WTC11 (cell line): ENCODE measurements around the gene SLC15A4. TPM values are rescaled to one million over a fixed set of nuclear protein-coding genes. Genes with fewer than 3 reads are reported as not detected.
"Not testable (repeated sequence)": the region's sequence is repeated elsewhere in the genome, so short reads cannot be mapped to it uniquely, and the experiment has no call there.

ENCODE experiments used
- ATAC-seq: fragments of 200-7000 bp; cut with Tn5 transposase; 2 replicates; pipeline ENCODE4 v1.10.0; 2021; ENCODE audit warnings: mild to moderate bottlenecking, moderate library complexity
- CTCF ChIA-PET: fragments of 300-600 bp; sonication (Branson Sonifier 250); formaldehyde crosslinking; loops from one replicate; lab custom pipeline; 2021; ENCODE audit warnings: antibody characterized with exemption; lab: Charles Lee
- POLR2A ChIA-PET: fragments of 350-600 bp; sonication (Branson Sonifier 250); formaldehyde crosslinking; loops from one replicate; lab custom pipeline; 2021; ENCODE audit warnings: antibody characterized with exemption; lab: Charles Lee
- DNase-seq: peaks from one replicate; pipeline ENCODE4 v3.0.0; 2021; ENCODE audit warnings: low spot score
- H3K27ac Mint-ChIP-seq: 2 replicates; pipeline ENCODE4 v1.8.0; 2021; ENCODE audit warnings: mixed read lengths
- H3K27me3 Mint-ChIP-seq: 2 replicates; pipeline ENCODE4 v1.8.0; 2021; ENCODE audit warnings: low read depth, mild to moderate bottlenecking, moderate library complexity, mixed read lengths
- H3K36me3 Mint-ChIP-seq: 2 replicates; pipeline ENCODE4 v1.8.0; 2021; ENCODE audit warnings: mixed read lengths
- H3K4me1 Mint-ChIP-seq: 2 replicates; pipeline ENCODE4 v1.8.0; 2022; ENCODE audit warnings: mixed read lengths
- H3K4me3 Mint-ChIP-seq: 2 replicates; pipeline ENCODE4 v1.8.0; 2021; ENCODE audit warnings: mild to moderate bottlenecking, moderate library complexity, mixed read lengths
- H3K9me3 Mint-ChIP-seq: 2 replicates; pipeline ENCODE4 v1.8.0; 2021; ENCODE audit warnings: mixed read lengths
- FOXK1 ChIP-seq: sonication (generic); formaldehyde crosslinking; IDR thresholded peaks from 2 replicates; pipeline ENCODE4 v1.8.0; 2022; ENCODE audit warnings: mild to moderate bottlenecking, moderate library complexity, missing genetic modification reagents
- NFATC4 ChIP-seq: fragments of 250-450 bp; sonication (Bioruptor Pico); IDR thresholded peaks from 2 replicates; pipeline ENCODE4 v1.9.0; 2021; ENCODE audit warnings: mild to moderate bottlenecking
- NR1H2 ChIP-seq: sonication (generic); formaldehyde crosslinking; IDR thresholded peaks from 2 replicates; pipeline ENCODE4 v1.9.0; 2021; ENCODE audit warnings: mild to moderate bottlenecking, moderate library complexity, missing genetic modification reagents
- PRRX2 ChIP-seq: fragments of 250-450 bp; sonication (Bioruptor Pico); IDR thresholded peaks from 2 replicates; pipeline ENCODE4 v1.8.0; 2021; ENCODE audit warnings: mild to moderate bottlenecking
- TCF7 ChIP-seq: sonication (generic); formaldehyde crosslinking; IDR thresholded peaks from 2 replicates; pipeline ENCODE4 v1.8.0; 2022; ENCODE audit warnings: mild to moderate bottlenecking, low read depth, missing genetic modification reagents, moderate library complexity
- ZNF138 ChIP-seq: sonication (generic); formaldehyde crosslinking; conservative IDR thresholded peaks from 2 replicates; pipeline ENCODE4 v1.8.1; 2022; ENCODE audit warnings: mild to moderate bottlenecking, moderate library complexity, missing genetic modification reagents
- ZNF416 ChIP-seq: fragments of 250-450 bp; sonication (Bioruptor Pico); IDR thresholded peaks from 2 replicates; pipeline ENCODE4 v1.9.0; 2021; ENCODE audit warnings: mild to moderate bottlenecking, inconsistent platforms
- total RNA-seq: library from RNA; stranded (reverse); gene quantifications from 3 replicates; pipeline ENCODE4 v1.2.3, GENCODE V29; 2021
- TF ChIP-seq, protein P1 (sequence below): sonication (generic); formaldehyde crosslinking; IDR thresholded peaks from 2 replicates; pipeline ENCODE4 v1.8.0; 2023; ENCODE audit warnings: missing genetic modification reagents, mild to moderate bottlenecking, borderline replicate concordance
- TF ChIP-seq, protein P2 (sequence below): sonication (generic); formaldehyde crosslinking; IDR thresholded peaks from 2 replicates; pipeline ENCODE4 v1.8.1; 2022; ENCODE audit warnings: mild to moderate bottlenecking, missing genetic modification reagents, moderate library complexity, borderline replicate concordance
- TF ChIP-seq, protein P3 (sequence below): sonication (generic); formaldehyde crosslinking; IDR thresholded peaks from 2 replicates; pipeline ENCODE4 v1.8.1; 2023; ENCODE audit warnings: mild to moderate bottlenecking, missing genetic modification reagents
- TF ChIP-seq, protein P4 (sequence below): sonication (generic); formaldehyde crosslinking; IDR thresholded peaks from 2 replicates; pipeline ENCODE4 v1.8.1; 2023; ENCODE audit warnings: mild to moderate bottlenecking, missing genetic modification reagents, borderline replicate concordance

The SLC15A4 gene
- total RNA-seq, 1 experiment from 2014 or later = 6.4 TPM

DNA sequence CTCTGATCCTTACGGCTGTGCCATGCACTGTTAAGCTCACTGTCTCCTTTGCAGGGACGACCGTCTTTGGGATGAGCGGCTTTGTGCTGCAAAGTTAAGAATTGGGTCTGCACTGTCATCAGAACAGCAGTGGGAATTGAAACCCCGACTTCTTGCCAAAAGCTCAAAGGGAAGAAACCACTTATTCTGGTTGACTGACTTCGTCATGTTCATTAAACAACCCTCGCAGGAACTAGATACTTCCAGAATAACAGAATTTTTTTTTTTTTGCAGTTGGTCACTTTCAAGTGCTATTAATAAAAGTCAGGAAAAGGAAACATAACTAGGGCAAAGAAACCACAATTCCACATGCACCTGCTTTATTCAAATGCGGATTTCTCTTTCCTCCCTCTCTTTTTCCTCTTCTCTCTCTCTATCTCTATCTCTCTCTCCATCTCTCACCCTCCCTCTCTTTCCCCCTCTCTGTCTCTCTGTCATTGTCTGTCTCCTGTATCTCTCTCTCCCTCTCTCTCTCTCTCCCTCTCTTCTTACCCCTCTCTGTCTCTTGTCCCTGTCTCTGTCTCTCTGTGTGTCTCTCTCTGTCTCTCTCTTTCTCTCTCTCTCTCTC lies 17.2 kb upstream of the SLC15A4 start (continued):
- TF ChIP-seq, protein P1, sequence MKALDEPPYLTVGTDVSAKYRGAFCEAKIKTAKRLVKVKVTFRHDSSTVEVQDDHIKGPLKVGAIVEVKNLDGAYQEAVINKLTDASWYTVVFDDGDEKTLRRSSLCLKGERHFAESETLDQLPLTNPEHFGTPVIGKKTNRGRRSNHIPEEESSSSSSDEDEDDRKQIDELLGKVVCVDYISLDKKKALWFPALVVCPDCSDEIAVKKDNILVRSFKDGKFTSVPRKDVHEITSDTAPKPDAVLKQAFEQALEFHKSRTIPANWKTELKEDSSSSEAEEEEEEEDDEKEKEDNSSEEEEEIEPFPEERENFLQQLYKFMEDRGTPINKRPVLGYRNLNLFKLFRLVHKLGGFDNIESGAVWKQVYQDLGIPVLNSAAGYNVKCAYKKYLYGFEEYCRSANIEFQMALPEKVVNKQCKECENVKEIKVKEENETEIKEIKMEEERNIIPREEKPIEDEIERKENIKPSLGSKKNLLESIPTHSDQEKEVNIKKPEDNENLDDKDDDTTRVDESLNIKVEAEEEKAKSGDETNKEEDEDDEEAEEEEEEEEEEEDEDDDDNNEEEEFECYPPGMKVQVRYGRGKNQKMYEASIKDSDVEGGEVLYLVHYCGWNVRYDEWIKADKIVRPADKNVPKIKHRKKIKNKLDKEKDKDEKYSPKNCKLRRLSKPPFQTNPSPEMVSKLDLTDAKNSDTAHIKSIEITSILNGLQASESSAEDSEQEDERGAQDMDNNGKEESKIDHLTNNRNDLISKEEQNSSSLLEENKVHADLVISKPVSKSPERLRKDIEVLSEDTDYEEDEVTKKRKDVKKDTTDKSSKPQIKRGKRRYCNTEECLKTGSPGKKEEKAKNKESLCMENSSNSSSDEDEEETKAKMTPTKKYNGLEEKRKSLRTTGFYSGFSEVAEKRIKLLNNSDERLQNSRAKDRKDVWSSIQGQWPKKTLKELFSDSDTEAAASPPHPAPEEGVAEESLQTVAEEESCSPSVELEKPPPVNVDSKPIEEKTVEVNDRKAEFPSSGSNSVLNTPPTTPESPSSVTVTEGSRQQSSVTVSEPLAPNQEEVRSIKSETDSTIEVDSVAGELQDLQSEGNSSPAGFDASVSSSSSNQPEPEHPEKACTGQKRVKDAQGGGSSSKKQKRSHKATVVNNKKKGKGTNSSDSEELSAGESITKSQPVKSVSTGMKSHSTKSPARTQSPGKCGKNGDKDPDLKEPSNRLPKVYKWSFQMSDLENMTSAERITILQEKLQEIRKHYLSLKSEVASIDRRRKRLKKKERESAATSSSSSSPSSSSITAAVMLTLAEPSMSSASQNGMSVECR (CRISPR knock-in tag) = no peak
- no peak for TF ChIP-seq FOXK1

DNA sequence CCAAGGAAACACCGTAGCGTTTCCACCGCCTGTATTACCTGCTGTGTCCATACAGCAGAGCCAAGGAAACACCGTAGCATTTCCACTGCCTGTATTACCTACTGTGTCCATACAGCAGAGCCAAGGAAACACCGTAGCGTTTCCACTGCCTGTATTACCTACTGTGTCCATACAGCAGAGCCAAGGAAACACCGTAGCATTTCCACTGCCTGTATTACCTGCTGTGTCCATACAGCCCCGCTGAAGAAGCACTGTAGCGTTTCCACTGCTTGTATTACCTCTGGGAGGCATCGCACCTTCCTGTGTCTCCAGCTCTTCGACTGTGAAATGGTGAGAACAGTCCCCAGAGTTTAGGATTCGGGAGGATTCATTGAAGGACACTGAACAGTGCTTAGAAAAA lies 16.1 kb upstream of the SLC15A4 start:
- DNase-seq, H3K27ac Mint-ChIP-seq, POLR2A ChIA-PET, ATAC-seq, H3K4me3 Mint-ChIP-seq, H3K4me1 Mint-ChIP-seq, CTCF ChIA-PET, H3K27me3 Mint-ChIP-seq: not testable (repeated sequence)
- Mint-ChIP-seq H3K9me3 (peaks cover 41% of the 10 kb centered on the region), H3K36me3 (peaks cover 34% of the 10 kb centered on the region)

DNA sequence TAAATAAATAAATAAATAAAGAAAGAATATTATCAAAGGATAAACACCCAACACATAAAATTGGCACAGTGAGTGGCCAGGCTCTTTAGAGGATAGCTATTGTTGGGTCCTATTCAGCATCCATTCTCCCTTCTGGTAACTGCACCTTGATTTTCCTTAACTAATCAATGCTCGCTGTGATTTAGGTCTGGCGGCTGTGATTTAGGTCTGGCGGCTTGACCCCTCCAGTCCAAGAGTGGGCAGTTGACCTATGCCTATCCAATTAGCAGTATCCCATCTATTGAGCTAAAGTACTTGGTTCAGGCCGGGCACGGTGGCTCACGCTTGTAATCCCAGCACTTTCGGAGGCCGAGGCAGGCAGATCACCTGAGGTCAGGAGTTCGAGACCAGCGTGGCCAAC lies 9.7 kb upstream of the SLC15A4 start:
- Mint-ChIP-seq H3K27ac (no peak overlapping the region), H3K27me3 (peaks cover 7% of the 10 kb centered on the region), H3K36me3 (peaks cover 42% of the 10 kb centered on the region), H3K4me3 (no peak overlapping the region), H3K4me1 (no peaks in the 10 kb centered on the region), H3K9me3 (peaks cover 37% of the 10 kb centered on the region)
- ChIA-PET POLR2A (no interaction called here), CTCF (no interaction called here)
- no peak for TF ChIP-seq NFATC4
- TF ChIP-seq, protein P2, sequence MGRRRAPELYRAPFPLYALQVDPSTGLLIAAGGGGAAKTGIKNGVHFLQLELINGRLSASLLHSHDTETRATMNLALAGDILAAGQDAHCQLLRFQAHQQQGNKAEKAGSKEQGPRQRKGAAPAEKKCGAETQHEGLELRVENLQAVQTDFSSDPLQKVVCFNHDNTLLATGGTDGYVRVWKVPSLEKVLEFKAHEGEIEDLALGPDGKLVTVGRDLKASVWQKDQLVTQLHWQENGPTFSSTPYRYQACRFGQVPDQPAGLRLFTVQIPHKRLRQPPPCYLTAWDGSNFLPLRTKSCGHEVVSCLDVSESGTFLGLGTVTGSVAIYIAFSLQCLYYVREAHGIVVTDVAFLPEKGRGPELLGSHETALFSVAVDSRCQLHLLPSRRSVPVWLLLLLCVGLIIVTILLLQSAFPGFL (CRISPR knock-in tag) = no peak
- no peak for ATAC-seq
- no peak for DNase-seq

DNA sequence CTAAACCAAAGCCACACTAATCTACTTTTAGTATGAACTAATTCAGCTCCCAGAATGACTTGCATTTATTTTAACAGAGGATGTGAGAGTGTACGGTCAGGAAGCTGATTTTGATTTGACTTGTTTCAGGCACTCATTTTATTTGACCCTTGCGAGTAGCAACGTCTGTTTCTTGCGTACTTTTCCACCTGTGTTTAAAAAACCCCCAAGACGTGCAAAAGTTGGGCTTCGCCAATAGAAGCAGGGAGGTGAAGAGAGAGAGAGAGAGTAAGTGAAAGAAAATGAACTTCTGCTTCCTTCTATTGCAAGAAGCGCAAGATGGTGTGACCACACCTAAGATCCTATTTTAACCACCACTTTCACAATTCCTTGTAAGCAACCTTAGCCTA lies 6.7 kb upstream of the SLC15A4 start:
- TF ChIP-seq ZNF416 (CRISPR knock-in tag) = no peak
- no peak for TF ChIP-seq NR1H2
- TF ChIP-seq PRRX2 (CRISPR knock-in tag) = no peak

DNA sequence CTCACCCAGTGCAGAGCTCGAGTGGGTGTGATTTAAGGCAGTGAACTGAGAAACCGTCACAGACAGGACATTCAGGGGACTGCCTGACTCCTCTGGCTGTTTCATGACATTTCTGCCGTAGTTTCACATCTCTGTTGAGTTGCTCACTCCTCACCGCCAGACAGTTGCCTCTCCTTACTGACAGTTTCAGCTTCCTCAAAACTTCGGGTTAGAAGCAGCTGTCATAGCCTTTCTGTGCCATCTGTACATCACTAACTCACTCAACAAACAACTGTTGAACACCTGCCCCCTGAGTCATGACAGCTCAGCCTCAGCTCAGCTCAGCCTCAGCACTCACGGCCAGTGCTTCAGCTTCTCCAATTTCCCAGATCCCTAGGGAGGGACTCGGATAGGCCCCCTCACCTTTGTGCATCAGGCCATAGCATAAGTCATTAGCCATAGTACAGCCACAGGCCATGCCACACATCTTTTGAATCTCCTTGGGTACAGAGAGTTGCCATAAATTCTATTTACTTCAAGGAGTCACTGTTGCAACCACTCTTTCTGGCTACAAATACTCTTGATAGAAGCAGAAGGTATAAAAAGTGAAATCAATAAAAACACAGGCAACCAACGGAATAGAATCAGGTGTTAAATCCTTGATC lies 6.2 kb upstream of the SLC15A4 start:
- no peak for ATAC-seq

More for the DNA sequence above, 6.7 kb upstream of the SLC15A4 start:
- DNase-seq = no peak
- no peak for ATAC-seq
- Mint-ChIP-seq H3K9me3 (peaks cover 40% of the 10 kb centered on the region), H3K4me1 (no peaks in the 10 kb centered on the region), H3K27me3 (peaks cover 3% of the 10 kb centered on the region), H3K36me3 (peaks cover 50% of the 10 kb centered on the region), H3K4me3 (no peak overlapping the region), H3K27ac (no peak overlapping the region)
- POLR2A ChIA-PET = no interaction called here
- CTCF ChIA-PET = no interaction called here

More for the DNA sequence above, 6.2 kb upstream of the SLC15A4 start:
- peaks cover 47% of the 10 kb centered on the region for H3K36me3 Mint-ChIP-seq
- POLR2A ChIA-PET = no interaction called here
- H3K9me3 Mint-ChIP-seq = peaks cover 37% of the 10 kb centered on the region
- peaks cover 3% of the 10 kb centered on the region for H3K27me3 Mint-ChIP-seq
- TF ChIP-seq, protein P3, sequence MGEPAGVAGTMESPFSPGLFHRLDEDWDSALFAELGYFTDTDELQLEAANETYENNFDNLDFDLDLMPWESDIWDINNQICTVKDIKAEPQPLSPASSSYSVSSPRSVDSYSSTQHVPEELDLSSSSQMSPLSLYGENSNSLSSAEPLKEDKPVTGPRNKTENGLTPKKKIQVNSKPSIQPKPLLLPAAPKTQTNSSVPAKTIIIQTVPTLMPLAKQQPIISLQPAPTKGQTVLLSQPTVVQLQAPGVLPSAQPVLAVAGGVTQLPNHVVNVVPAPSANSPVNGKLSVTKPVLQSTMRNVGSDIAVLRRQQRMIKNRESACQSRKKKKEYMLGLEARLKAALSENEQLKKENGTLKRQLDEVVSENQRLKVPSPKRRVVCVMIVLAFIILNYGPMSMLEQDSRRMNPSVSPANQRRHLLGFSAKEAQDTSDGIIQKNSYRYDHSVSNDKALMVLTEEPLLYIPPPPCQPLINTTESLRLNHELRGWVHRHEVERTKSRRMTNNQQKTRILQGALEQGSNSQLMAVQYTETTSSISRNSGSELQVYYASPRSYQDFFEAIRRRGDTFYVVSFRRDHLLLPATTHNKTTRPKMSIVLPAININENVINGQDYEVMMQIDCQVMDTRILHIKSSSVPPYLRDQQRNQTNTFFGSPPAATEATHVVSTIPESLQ = no peak
- TF ChIP-seq TCF7 (CRISPR knock-in tag) (no peak), ZNF138 (CRISPR knock-in tag) (no peak), NFATC4 (no peak)
- TF ChIP-seq, protein P4, sequence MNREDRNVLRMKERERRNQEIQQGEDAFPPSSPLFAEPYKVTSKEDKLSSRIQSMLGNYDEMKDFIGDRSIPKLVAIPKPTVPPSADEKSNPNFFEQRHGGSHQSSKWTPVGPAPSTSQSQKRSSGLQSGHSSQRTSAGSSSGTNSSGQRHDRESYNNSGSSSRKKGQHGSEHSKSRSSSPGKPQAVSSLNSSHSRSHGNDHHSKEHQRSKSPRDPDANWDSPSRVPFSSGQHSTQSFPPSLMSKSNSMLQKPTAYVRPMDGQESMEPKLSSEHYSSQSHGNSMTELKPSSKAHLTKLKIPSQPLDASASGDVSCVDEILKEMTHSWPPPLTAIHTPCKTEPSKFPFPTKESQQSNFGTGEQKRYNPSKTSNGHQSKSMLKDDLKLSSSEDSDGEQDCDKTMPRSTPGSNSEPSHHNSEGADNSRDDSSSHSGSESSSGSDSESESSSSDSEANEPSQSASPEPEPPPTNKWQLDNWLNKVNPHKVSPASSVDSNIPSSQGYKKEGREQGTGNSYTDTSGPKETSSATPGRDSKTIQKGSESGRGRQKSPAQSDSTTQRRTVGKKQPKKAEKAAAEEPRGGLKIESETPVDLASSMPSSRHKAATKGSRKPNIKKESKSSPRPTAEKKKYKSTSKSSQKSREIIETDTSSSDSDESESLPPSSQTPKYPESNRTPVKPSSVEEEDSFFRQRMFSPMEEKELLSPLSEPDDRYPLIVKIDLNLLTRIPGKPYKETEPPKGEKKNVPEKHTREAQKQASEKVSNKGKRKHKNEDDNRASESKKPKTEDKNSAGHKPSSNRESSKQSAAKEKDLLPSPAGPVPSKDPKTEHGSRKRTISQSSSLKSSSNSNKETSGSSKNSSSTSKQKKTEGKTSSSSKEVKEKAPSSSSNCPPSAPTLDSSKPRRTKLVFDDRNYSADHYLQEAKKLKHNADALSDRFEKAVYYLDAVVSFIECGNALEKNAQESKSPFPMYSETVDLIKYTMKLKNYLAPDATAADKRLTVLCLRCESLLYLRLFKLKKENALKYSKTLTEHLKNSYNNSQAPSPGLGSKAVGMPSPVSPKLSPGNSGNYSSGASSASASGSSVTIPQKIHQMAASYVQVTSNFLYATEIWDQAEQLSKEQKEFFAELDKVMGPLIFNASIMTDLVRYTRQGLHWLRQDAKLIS (CRISPR knock-in tag) = no peak
- TF ChIP-seq, all 79 proteins: peak for 0
- DNase-seq = no peak
- Mint-ChIP-seq H3K4me1 (no peaks in the 10 kb centered on the region), H3K4me3 (no peak overlapping the region), H3K27ac (no peak overlapping the region)
- CTCF ChIA-PET = no interaction called here
